RWPE1 (cell line): ENCODE data around the gene PSMC4.

Source experiments
- CTCF ChIA-PET: fragments of 350-600 bp; sonication (Branson Sonifier 250); formaldehyde crosslinking; extraction: SDS; loops from one replicate; lab custom pipeline; 2021; lab: Yijun Ruan, JAX
- POLR2A ChIA-PET: fragments of 400-600 bp; formaldehyde crosslinking; extraction: SDS; loops from one replicate; lab custom pipeline; 2020; ENCODE audit warnings: antibody characterized with exemption; ENCODE audit not compliant: low non-redundant PET; lab: Yijun Ruan, JAX
- DNase-seq: peaks from one replicate; pipeline ENCODE4 v3.0.0; 2012; ENCODE audit warnings: low spot score
- H3K27ac ChIP-seq: fragments of 450-650 bp; 2 replicates; pipeline ENCODE4 v1.5.1; 2017
- TF ChIP-seq, protein P1 (sequence below): fragments of 450-650 bp; conservative IDR thresholded peaks from 2 replicates; pipeline ENCODE4 v1.5.1; 2017; ENCODE audit warnings: low read depth, mild to moderate bottlenecking

Gene PSMC4

DNA sequence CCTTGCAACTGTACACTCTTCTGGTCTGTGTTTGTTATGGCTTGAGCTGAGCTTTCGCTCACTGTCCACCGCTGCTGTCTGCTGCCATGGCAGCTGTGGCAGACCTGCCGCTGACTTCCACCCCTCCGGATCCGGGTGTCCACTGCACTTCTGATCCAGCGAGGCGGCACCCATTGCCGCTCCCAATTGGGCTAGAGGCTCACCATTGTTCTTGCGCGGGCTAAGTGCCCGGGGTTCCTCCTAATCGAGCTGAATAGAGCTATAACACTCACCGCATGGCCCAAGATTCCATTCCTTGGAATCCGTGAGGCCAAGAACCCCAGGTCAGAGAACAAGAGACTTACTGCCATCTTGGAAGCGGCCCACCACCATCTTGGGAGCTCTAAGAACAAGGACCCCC, 2.2 kb upstream of the PSMC4 start:
- ChIA-PET CTCF (interaction anchor here (0.6 kb wide), 1 partner anchor 122 kb away, joined by 3 read pairs; no protein-coding TSS in a partner anchor), POLR2A (interaction anchor here (0.6 kb wide), 1 partner anchor 488 kb away, joined by 8 read pairs; the partner anchor contains the start of gene TIMM50)
- no peak for DNase-seq
- H3K27ac ChIP-seq, result peak overlapping the region; percentile 88
- TF ChIP-seq, protein P1, sequence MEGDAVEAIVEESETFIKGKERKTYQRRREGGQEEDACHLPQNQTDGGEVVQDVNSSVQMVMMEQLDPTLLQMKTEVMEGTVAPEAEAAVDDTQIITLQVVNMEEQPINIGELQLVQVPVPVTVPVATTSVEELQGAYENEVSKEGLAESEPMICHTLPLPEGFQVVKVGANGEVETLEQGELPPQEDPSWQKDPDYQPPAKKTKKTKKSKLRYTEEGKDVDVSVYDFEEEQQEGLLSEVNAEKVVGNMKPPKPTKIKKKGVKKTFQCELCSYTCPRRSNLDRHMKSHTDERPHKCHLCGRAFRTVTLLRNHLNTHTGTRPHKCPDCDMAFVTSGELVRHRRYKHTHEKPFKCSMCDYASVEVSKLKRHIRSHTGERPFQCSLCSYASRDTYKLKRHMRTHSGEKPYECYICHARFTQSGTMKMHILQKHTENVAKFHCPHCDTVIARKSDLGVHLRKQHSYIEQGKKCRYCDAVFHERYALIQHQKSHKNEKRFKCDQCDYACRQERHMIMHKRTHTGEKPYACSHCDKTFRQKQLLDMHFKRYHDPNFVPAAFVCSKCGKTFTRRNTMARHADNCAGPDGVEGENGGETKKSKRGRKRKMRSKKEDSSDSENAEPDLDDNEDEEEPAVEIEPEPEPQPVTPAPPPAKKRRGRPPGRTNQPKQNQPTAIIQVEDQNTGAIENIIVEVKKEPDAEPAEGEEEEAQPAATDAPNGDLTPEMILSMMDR, result no peak

DNA sequence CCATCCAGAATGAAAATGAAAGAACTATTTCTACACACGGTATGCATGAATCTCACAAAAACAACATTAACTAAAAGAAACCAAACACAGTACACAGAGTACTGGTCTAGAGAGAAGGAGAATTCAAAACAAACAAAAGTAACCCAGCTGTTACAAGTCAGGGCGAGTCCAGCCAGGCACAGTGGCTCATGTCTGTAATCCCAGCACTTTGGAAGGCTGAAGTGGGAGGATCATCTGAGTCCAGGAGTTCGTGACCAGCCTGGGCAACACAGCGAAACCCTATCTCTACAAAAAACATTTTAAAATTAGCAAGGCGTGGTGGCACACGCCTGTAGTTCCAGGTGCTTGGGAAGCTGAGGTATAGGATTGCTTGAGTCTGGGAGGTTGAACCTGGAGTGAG, 1.7 kb upstream of the PSMC4 start:
- CTCF ChIA-PET, result interaction anchor here (0.6 kb wide), 1 partner anchor 29 kb away, joined by 3 read pairs; no protein-coding TSS in a partner anchor
- no peak for DNase-seq
- TF ChIP-seq, protein P1, result no peak
- peak overlapping the region; percentile 88 for H3K27ac ChIP-seq
- POLR2A ChIA-PET, result no interaction called here

DNA sequence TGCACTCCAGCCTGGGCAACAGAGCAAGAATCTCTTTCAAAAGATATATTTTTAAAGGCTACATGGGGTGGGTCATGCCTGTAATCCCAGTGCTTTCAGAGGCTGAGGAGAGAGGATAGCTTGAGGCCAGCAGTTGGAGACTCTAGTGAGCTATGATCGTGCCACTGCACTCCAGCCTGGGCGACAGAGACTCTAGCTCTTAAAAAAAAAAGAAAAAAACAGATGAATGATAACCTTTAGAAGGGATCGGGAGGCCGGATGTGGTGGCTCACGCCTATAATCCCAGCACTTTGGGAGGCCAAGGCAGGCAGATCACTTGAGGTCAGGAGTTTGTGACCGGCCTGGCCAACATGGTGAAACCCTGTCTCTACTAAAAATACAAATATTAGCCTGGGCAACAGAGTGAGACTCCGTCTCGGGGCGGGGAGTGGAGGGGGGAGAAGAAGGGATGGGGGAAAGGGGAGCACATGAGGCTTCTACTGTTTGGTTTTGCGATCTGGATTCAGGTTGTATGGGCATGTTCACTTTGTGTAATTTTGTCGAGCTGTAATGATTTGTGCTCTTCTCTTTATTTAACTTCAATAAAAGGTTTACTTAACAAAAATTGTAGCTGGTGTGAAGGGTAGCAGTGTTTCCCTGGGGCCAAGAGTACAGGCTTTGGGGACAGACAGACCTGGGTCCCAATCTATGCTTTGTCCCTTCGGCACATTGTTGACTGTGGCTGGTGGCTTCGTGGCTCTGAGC, 1.1 kb upstream of the PSMC4 start:
- DNase-seq, result no peak
- ChIA-PET POLR2A (interaction anchor here (0.6 to 0.7 kb wide), 2 partner anchors 85 to 123 kb away, joined by 3 to 4 read pairs; partner anchors contain the start of gene FBL), CTCF (interaction anchor here (0.6 to 1.8 kb wide), 7 partner anchors 29 to 221 kb away, joined by 3 to 7 read pairs (median 3); partner anchors contain the start of gene FBL)
- TF ChIP-seq, protein P1, result no peak
- peak overlapping the region; percentile 88 for H3K27ac ChIP-seq

DNA sequence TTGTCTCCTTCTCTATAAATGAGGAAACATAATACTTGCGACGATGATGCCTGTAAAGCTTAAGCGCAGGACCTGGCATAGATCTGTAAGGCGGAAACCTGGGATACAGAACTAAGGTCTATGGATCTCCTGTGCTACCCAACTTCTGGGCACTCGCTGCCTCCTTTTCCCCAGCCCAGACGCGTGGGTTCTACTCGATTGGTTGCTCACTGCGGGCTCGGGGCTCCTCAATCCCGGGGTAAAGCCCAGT, 615 bp upstream of the PSMC4 start:
- TF ChIP-seq, protein P1, result no peak
- CTCF ChIA-PET, result interaction anchor here (0.6 to 1.8 kb wide), 6 partner anchors 125 to 220 kb away, joined by 3 to 7 read pairs (median 4); partner anchors contain the start of gene FBL
- DNase-seq, result peak; percentile 39
- peak overlapping the region; percentile 88 for H3K27ac ChIP-seq
- POLR2A ChIA-PET, result interaction anchor here (0.6 to 1.0 kb wide), 6 partner anchors 10 to 136 kb away, joined by 3 to 5 read pairs (median 4); partner anchors contain the start of genes DYRK1B and FBL

DNA sequence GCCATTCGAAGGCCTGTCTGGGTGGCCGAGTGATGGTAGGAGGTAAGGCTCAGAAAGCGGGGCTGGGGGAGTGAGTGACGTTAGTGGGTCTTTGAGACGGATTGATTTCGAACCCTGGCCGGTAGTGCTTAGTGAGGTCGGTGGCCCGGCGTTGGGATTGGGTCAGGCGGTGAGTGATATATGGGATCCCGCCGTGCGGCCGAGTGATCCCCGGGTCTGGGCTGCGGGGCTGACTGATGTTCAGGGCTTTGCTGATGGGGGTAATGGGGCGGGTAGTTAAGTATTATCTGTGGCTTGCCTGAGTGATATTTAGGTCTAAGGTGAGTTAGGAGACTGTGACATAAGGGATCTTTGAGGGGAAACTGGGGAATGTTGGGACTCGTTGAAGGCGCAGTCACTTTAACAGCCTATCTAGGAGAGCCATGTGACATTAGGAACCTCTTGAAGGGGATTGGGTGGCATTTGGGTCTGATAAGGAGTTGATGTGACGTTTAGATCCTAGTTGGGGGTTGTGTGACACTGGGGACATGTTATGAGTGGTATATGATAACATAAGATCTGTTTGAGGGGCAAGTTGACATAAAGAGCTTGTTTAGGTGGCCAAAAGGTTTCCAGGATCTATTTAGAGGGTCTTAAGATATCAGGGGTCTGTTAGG, 543 bp downstream of the PSMC4 start:
- ChIA-PET CTCF (interaction anchor here (0.5 to 1.8 kb wide), 5 partner anchors 128 to 463 kb away, joined by 3 to 7 read pairs (median 4); no protein-coding TSS in a partner anchor), POLR2A (interaction anchor here (1.0 kb wide), 1 partner anchor 32 kb away, joined by 3 read pairs; no protein-coding TSS in a partner anchor)
- peak; percentile 20 for DNase-seq
- H3K27ac ChIP-seq, result peak overlapping the region; percentile 88
- TF ChIP-seq, protein P1, result no peak

DNA sequence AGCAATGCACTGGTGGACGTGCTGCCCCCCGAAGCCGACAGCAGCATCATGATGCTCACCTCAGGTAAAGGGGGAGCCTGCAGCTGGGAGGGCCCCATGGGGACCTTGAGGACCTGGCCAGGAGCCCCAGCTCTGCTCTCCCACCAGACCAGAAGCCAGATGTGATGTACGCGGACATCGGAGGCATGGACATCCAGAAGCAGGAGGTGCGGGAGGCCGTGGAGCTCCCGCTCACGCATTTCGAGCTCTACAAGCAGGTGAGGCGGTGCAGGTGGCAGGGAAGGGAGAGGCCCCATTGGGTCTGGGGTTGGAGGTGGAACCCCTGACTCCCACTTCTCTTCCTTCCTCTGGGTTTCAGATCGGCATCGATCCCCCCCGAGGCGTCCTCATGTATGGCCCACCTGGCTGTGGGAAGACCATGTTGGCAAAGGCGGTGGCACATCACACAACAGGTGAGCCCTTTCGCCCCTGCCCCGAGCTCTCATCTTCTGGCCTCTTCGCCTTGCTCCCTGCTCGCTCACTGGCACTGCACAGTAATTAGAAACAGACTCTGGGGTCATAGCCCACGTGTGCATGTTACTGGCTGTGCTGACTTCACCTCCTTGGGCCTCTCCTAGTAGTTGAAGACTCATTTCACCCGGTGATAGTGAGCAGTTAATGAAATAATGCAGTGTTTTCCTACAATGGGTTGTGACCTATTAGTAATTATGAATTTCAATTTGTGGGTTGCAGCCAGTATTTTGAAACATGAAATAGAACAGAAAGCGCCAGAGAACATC, 3.6 kb downstream of the PSMC4 start:
- no peak overlapping the region for H3K27ac ChIP-seq
- DNase-seq, result no peak
- POLR2A ChIA-PET, result no interaction called here
- TF ChIP-seq, protein P1, result no peak
- CTCF ChIA-PET, result no interaction called here
